ENCODE results near the gene PLOD1.
"Not testable (repeated sequence)": the region's sequence is repeated elsewhere in the genome, so short reads cannot be mapped to it uniquely, and the experiment has no call there.

Gene PLOD1

GRCh38 chr1:11919621-11920020 is 14.9 kb upstream of the PLOD1 start:
- Mint-ChIP-seq H3K4me3 (no peak overlapping the region), H3K36me3 (ENCODE audit: insufficient read depth) (peaks cover 38% of the 10 kb centered on the region), H3K27me3 (no peaks in the 10 kb centered on the region), H3K9me3 (no peaks in the 10 kb centered on the region), H3K27ac (ENCODE audit: low read depth) (no peak overlapping the region), H3K4me1 (peaks cover 34% of the 10 kb centered on the region)
- DNase-seq (ENCODE audit: low spot score in 2 of 2) (no peak), ATAC-seq (replicated peaks; ENCODE audit: extremely low read depth, poor library complexity, severe bottlenecking) (no peak)

GRCh38 chr1:11920239-11920903 is 14.1 kb upstream of the PLOD1 start:
- H3K4me1 Mint-ChIP-seq = peaks cover 41% of the 10 kb centered on the region
- no peak overlapping the region for H3K27ac Mint-ChIP-seq (ENCODE audit: low read depth)
- ATAC-seq (replicated peaks; ENCODE audit: extremely low read depth, poor library complexity, severe bottlenecking) (no peak), DNase-seq (ENCODE audit: low spot score in 2 of 2) (no peak)
- H3K4me3 Mint-ChIP-seq = no peak overlapping the region
- peaks cover 43% of the 10 kb centered on the region for H3K36me3 Mint-ChIP-seq (ENCODE audit: insufficient read depth)
- H3K9me3 Mint-ChIP-seq = no peaks in the 10 kb centered on the region
- H3K27me3 Mint-ChIP-seq = no peaks in the 10 kb centered on the region

GRCh38 chr1:11921022-11921421 is 13.5 kb upstream of the PLOD1 start:
- no peaks in the 10 kb centered on the region for H3K27me3 Mint-ChIP-seq
- H3K4me1 Mint-ChIP-seq = peaks cover 41% of the 10 kb centered on the region
- no peak for DNase-seq (ENCODE audit: low spot score in 2 of 2)
- no peaks in the 10 kb centered on the region for H3K9me3 Mint-ChIP-seq
- peaks cover 43% of the 10 kb centered on the region for H3K36me3 Mint-ChIP-seq (ENCODE audit: insufficient read depth)
- ATAC-seq (replicated peaks; ENCODE audit: extremely low read depth, poor library complexity, severe bottlenecking) = no peak
- no peak overlapping the region for H3K27ac Mint-ChIP-seq (ENCODE audit: low read depth)
- H3K4me3 Mint-ChIP-seq = no peak overlapping the region

GRCh38 chr1:11923069-11923826 is 11.3 kb upstream of the PLOD1 start:
- Mint-ChIP-seq H3K27ac (ENCODE audit: low read depth) (peak overlapping the region; percentile 86), H3K4me1 (peaks cover 41% of the 10 kb centered on the region), H3K4me3 (peak overlapping the region; percentile 85), H3K36me3 (ENCODE audit: insufficient read depth) (peaks cover 42% of the 10 kb centered on the region), H3K9me3 (no peaks in the 10 kb centered on the region), H3K27me3 (no peaks in the 10 kb centered on the region)
- no peak for ATAC-seq (replicated peaks; ENCODE audit: extremely low read depth, poor library complexity, severe bottlenecking)
- DNase-seq (ENCODE audit: low spot score in 2 of 2) = no peak

- Mint-ChIP-seq H3K4me1 (peaks cover 41% of the 10 kb centered on the region), H3K27ac (ENCODE audit: low read depth) (peak overlapping the region; percentile 86), H3K4me3 (peak overlapping the region; percentile 85), H3K27me3 (no peaks in the 10 kb centered on the region), H3K36me3 (ENCODE audit: insufficient read depth) (peaks cover 38% of the 10 kb centered on the region), H3K9me3 (no peaks in the 10 kb centered on the region)
- DNase-seq (ENCODE audit: low spot score in 2 of 2) (no peak), ATAC-seq (replicated peaks; ENCODE audit: extremely low read depth, poor library complexity, severe bottlenecking) (no peak)
These were observed 10.7 kb upstream of the PLOD1 start for GRCh38 chr1:11923827-11924113.

- ATAC-seq (replicated peaks; ENCODE audit: extremely low read depth, poor library complexity, severe bottlenecking) = peak; percentile 38
- Mint-ChIP-seq H3K36me3 (ENCODE audit: insufficient read depth) (peaks cover 35% of the 10 kb centered on the region), H3K4me3 (peak overlapping the region; percentile 85), H3K27me3 (no peaks in the 10 kb centered on the region), H3K27ac (ENCODE audit: low read depth) (peak overlapping the region; percentile 86), H3K4me1 (peaks cover 41% of the 10 kb centered on the region), H3K9me3 (no peaks in the 10 kb centered on the region)
- peak in 1 of 2 donors; percentile 18 for DNase-seq (ENCODE audit: low spot score in 2 of 2)
These were observed 10.0 kb upstream of the PLOD1 start for GRCh38 chr1:11924334-11925195.

- Mint-ChIP-seq H3K36me3 (ENCODE audit: insufficient read depth) (peaks cover 32% of the 10 kb centered on the region), H3K4me3 (peak overlapping the region; percentile 85), H3K4me1 (peaks cover 37% of the 10 kb centered on the region), H3K27ac (ENCODE audit: low read depth) (peak overlapping the region; percentile 86)
- H3K9me3 Mint-ChIP-seq; DNase-seq (ENCODE audit: low spot score in 2 of 2); H3K27me3 Mint-ChIP-seq: not testable (repeated sequence)
- peak; percentile 10 for ATAC-seq (replicated peaks; ENCODE audit: extremely low read depth, poor library complexity, severe bottlenecking)
These were observed 9.2 kb upstream of the PLOD1 start for GRCh38 chr1:11925196-11925937.

- DNase-seq (ENCODE audit: low spot score in 2 of 2) (no peak), ATAC-seq (replicated peaks; ENCODE audit: extremely low read depth, poor library complexity, severe bottlenecking) (peak; percentile 33)
- peaks cover 32% of the 10 kb centered on the region for H3K4me1 Mint-ChIP-seq
- H3K27me3 Mint-ChIP-seq = no peaks in the 10 kb centered on the region
- peak overlapping the region; percentile 79 for H3K4me3 Mint-ChIP-seq
- H3K36me3 Mint-ChIP-seq (ENCODE audit: insufficient read depth) = peaks cover 28% of the 10 kb centered on the region
- peak overlapping the region; percentile 66 for H3K27ac Mint-ChIP-seq (ENCODE audit: low read depth)
- no peaks in the 10 kb centered on the region for H3K9me3 Mint-ChIP-seq
These were observed 8.6 kb upstream of the PLOD1 start for GRCh38 chr1:11925938-11926292.

- H3K4me1 Mint-ChIP-seq = peaks cover 23% of the 10 kb centered on the region
- ATAC-seq (replicated peaks; ENCODE audit: extremely low read depth, poor library complexity, severe bottlenecking) (no peak), DNase-seq (ENCODE audit: low spot score in 2 of 2) (no peak)
- H3K27me3 Mint-ChIP-seq = no peaks in the 10 kb centered on the region
- peaks cover 15% of the 10 kb centered on the region for H3K36me3 Mint-ChIP-seq (ENCODE audit: insufficient read depth)
- peak overlapping the region; percentile 25 for H3K4me3 Mint-ChIP-seq
- H3K27ac Mint-ChIP-seq (ENCODE audit: low read depth) = no peak overlapping the region
- no peaks in the 10 kb centered on the region for H3K9me3 Mint-ChIP-seq
These were observed 6.5 kb upstream of the PLOD1 start for GRCh38 chr1:11927866-11928592.

GRCh38 chr1:11929849-11930248 is 4.7 kb upstream of the PLOD1 start:
- no peak for DNase-seq (ENCODE audit: low spot score in 2 of 2)
- peaks cover 5% of the 10 kb centered on the region for H3K36me3 Mint-ChIP-seq (ENCODE audit: insufficient read depth)
- no peak for ATAC-seq (replicated peaks; ENCODE audit: extremely low read depth, poor library complexity, severe bottlenecking)
- peaks cover 4% of the 10 kb centered on the region for H3K4me1 Mint-ChIP-seq
- H3K4me3 Mint-ChIP-seq = no peak overlapping the region
- H3K27me3 Mint-ChIP-seq = no peaks in the 10 kb centered on the region
- H3K27ac Mint-ChIP-seq (ENCODE audit: low read depth) = no peak overlapping the region
- no peaks in the 10 kb centered on the region for H3K9me3 Mint-ChIP-seq

- H3K4me3 Mint-ChIP-seq = no peak overlapping the region
- ATAC-seq (replicated peaks; ENCODE audit: extremely low read depth, poor library complexity, severe bottlenecking) (no peak), DNase-seq (ENCODE audit: low spot score in 2 of 2) (no peak)
- H3K9me3 Mint-ChIP-seq = no peaks in the 10 kb centered on the region
- H3K27me3 Mint-ChIP-seq = no peaks in the 10 kb centered on the region
- H3K4me1 Mint-ChIP-seq = no peaks in the 10 kb centered on the region
- no peak overlapping the region for H3K27ac Mint-ChIP-seq (ENCODE audit: low read depth)
- H3K36me3 Mint-ChIP-seq (ENCODE audit: insufficient read depth) = peaks cover 3% of the 10 kb centered on the region
These were observed 3.7 kb upstream of the PLOD1 start for GRCh38 chr1:11930571-11931445.
